Measurements from ENCODE around the gene CNR2. TPM values are rescaled to one million over a fixed set of nuclear protein-coding genes. Genes with fewer than 3 reads are reported as not detected.

Gene CNR2
- polyA plus RNA-seq, 1 of the 3 experiments (the other 2 are of a cell fraction), result not detected

GRCh38 chr1:23875382-23875781, 37.8 kb downstream of the CNR2 start:
- no peak for DNase-seq
- Histone ChIP-seq H3K9me3 (0 out of 2 replicates have a peak, but pooled peaks cover 5% of the 10 kb centered on the region), H3K27me3 (ENCODE audit: insufficient read depth) (no peaks in the 10 kb centered on the region; the same call in 1 of the 2 replicates), H3K36me3 (replicated peaks in 1 of 2; ENCODE audit: control insufficient read depth in 1 of 2, insufficient read depth in 2 of 2, low read length in 1 of 2) (no peaks in the 10 kb centered on the region), H3K4me1 (ENCODE audit: control insufficient read depth in 1 of 2, insufficient read depth in 2 of 2, low read depth in 1 of 2, low read length in 1 of 2) (no peaks in the 10 kb centered on the region), H2AFZ (ENCODE audit: low read depth) (no peak overlapping the region), H3F3A (replicated peaks; ENCODE audit: insufficient read depth) (no peaks in the 10 kb centered on the region), H3K9me2 (no peaks in the 10 kb centered on the region), H3K9ac (no peak overlapping the region), H3K4me2 (no peak overlapping the region), H3K4me3 (ENCODE audit: low read depth in 2 of 2, low read length in 1 of 2) (no peak overlapping the region), H3K27ac (ENCODE audit: low read depth in 2 of 2, low read length in 1 of 2) (no peak overlapping the region), H4K20me1 (ENCODE audit: insufficient read depth) (no peaks in the 10 kb centered on the region), H3K79me2 (ENCODE audit: insufficient read depth) (no peaks in the 10 kb centered on the region)
- WGBS (ENCODE audit: low lambda C conversion rate), result 67% methylated on average over 3 of the region's 3 CpGs
- TF ChIP-seq MEF2A (IDR thresholded peaks at IDR 0.05; ENCODE audit: borderline replicate concordance, low read depth) (no peak), RFX5 (IDR thresholded peaks at IDR 0.05; ENCODE audit: low read length) (no peak), RCOR1 (IDR thresholded peaks at IDR 0.05; ENCODE audit: low read length) (no peak), CTCF (IDR thresholded peaks at IDR 0.05) (no peak)
- POLR2A ChIA-PET, result no interaction called here
- CTCF ChIA-PET, result no interaction called here

GRCh38 chr1:23872421-23872820, 40.7 kb downstream of the CNR2 start:
- no peaks in the 10 kb centered on the region for H3K9me2 ChIP-seq
- no peak overlapping the region for H3K4me2 ChIP-seq
- no peak overlapping the region for H3K4me3 ChIP-seq (ENCODE audit: low read depth in 2 of 2, low read length in 1 of 2)
- H3K36me3 ChIP-seq (replicated peaks in 1 of 2; ENCODE audit: control insufficient read depth in 1 of 2, insufficient read depth in 2 of 2, low read length in 1 of 2), result no peaks in the 10 kb centered on the region
- TF ChIP-seq YY1 (IDR thresholded peaks at IDR 0.05; ENCODE audit: low read depth) (no peak), NFIC (IDR thresholded peaks at IDR 0.05; ENCODE audit: borderline replicate concordance) (no peak), NRF1 (IDR thresholded peaks at IDR 0.05; ENCODE audit: low read depth, low read length) (no peak), TAF1 (IDR thresholded peaks at IDR 0.05; ENCODE audit: borderline replicate concordance, low read depth, low read length) (no peak), IRF3 (IDR thresholded peaks at IDR 0.05; ENCODE audit: low read depth, low read length) (no peak), MAX (IDR thresholded peaks at IDR 0.05; ENCODE audit: low read depth) (no peak), MEF2A (IDR thresholded peaks at IDR 0.05; ENCODE audit: borderline replicate concordance, low read depth) (no peak), JUND (IDR thresholded peaks at IDR 0.05) (no peak), SMC3 (IDR thresholded peaks at IDR 0.05; ENCODE audit: low read depth, low read length) (no peak), USF1 (IDR thresholded peaks at IDR 0.05; ENCODE audit: borderline replicate concordance, low read depth) (no peak), FOXJ3 (CRISPR knock-in tag; IDR thresholded peaks at IDR 0.05) (no peak)
- H3K4me1 ChIP-seq (ENCODE audit: control insufficient read depth in 1 of 2, insufficient read depth in 2 of 2, low read depth in 1 of 2, low read length in 1 of 2), result peaks cover 0 to 3% of the 10 kb centered on the region in 2 experiments; a peak in 1 of 4 replicates
- H3K9ac ChIP-seq, result no peak overlapping the region
- WGBS (ENCODE audit: low lambda C conversion rate), result 53% methylated on average over 3 of the region's 3 CpGs
- no peaks in the 10 kb centered on the region for H4K20me1 ChIP-seq (ENCODE audit: insufficient read depth)
- no peaks in the 10 kb centered on the region; the same call in 1 of the 2 replicates for H3K27me3 ChIP-seq (ENCODE audit: insufficient read depth)
- no peaks in the 10 kb centered on the region for H3F3A ChIP-seq (replicated peaks; ENCODE audit: insufficient read depth)
- no peaks in the 10 kb centered on the region for H3K79me2 ChIP-seq (ENCODE audit: insufficient read depth)
- DNase-seq, result no peak
- no peak overlapping the region for H2AFZ ChIP-seq (ENCODE audit: low read depth)
- POLR2A ChIA-PET, result no interaction called here
- CTCF ChIA-PET, result interaction anchor here (1.4 kb wide), 1 partner anchor 44 kb away, joined by 7 read pairs; no protein-coding TSS in a partner anchor
- H3K9me3 ChIP-seq, result no peaks in the 10 kb centered on the region
- H3K27ac ChIP-seq (ENCODE audit: low read depth in 2 of 2, low read length in 1 of 2), result no peak overlapping the region
